Measurements from ENCODE around the gene SERINC4. TPM values are rescaled to one million over a fixed set of nuclear protein-coding genes. Genes with fewer than 3 reads are reported as not detected.

Gene SERINC4
- total and polyA plus RNA-seq, 9 of the 15 experiments (the other 6 are each of a cell fraction or from before 2014, with no cell fraction given): 0.14 to 0.86 (median 0.18) TPM; not detected in 2

DNA sequence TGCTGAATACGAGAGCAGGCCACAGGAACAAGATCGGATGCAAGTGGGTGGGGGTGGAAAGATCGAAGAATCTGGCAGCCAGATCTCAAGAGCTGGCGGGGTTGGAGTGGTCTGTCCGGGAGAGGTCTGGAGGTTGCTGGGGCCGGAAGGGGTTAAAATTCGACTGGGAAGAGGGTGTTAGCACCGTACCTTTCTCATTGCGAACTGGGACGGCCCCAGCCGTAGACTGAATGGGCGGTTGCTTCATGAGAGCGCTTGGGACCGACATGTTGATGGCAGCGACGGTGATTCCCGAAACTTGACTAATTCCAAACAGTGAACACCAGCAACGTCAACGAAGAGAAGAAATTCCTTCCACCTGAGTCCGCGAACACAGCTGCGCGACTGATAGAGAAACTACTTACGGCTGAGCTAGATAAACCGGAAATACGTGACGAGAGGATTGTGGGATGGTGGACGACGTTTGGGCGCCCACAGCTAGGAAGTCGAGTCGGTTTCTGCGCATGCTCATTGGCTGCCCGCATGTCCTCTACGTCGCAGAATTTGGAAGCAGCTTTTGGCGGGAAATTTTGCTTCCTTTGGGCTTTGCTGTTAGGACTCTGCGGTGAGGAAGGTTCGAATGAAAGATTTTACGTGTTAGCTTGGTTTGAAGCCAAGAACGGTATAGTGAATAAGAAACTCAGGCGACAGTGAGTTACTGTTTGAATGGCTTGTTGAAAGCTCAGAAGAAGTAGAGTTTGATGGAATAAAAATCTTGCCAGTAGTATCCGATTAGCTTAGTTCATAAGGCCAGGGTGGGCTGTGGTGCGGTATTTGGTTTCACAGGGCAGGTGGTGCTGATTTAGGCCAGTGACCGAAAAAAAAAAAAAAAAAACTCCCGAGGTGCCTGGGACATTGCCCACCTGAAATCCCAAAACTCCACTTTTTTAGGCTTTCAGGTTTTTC, 24.6 kb upstream of the SERINC4 start, which contains the start of gene MFAP1 (continued):
- TF ChIP-seq, protein P1, sequence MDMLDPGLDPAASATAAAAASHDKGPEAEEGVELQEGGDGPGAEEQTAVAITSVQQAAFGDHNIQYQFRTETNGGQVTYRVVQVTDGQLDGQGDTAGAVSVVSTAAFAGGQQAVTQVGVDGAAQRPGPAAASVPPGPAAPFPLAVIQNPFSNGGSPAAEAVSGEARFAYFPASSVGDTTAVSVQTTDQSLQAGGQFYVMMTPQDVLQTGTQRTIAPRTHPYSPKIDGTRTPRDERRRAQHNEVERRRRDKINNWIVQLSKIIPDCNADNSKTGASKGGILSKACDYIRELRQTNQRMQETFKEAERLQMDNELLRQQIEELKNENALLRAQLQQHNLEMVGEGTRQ (CRISPR knock-in tag; IDR thresholded peaks at IDR 0.05): no peak
- TF ChIP-seq, protein P2, sequence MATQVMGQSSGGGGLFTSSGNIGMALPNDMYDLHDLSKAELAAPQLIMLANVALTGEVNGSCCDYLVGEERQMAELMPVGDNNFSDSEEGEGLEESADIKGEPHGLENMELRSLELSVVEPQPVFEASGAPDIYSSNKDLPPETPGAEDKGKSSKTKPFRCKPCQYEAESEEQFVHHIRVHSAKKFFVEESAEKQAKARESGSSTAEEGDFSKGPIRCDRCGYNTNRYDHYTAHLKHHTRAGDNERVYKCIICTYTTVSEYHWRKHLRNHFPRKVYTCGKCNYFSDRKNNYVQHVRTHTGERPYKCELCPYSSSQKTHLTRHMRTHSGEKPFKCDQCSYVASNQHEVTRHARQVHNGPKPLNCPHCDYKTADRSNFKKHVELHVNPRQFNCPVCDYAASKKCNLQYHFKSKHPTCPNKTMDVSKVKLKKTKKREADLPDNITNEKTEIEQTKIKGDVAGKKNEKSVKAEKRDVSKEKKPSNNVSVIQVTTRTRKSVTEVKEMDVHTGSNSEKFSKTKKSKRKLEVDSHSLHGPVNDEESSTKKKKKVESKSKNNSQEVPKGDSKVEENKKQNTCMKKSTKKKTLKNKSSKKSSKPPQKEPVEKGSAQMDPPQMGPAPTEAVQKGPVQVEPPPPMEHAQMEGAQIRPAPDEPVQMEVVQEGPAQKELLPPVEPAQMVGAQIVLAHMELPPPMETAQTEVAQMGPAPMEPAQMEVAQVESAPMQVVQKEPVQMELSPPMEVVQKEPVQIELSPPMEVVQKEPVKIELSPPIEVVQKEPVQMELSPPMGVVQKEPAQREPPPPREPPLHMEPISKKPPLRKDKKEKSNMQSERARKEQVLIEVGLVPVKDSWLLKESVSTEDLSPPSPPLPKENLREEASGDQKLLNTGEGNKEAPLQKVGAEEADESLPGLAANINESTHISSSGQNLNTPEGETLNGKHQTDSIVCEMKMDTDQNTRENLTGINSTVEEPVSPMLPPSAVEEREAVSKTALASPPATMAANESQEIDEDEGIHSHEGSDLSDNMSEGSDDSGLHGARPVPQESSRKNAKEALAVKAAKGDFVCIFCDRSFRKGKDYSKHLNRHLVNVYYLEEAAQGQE (IDR thresholded peaks at IDR 0.05; ENCODE audit: borderline replicate concordance): no peak
- TF ChIP-seq, protein P2 (CRISPR knock-in tag; IDR thresholded peaks at IDR 0.05; ENCODE audit: low read depth): no peak
- TF ChIP-seq ELF1 (tag; IDR thresholded peaks at IDR 0.05) (peak; percentile 95), ZFPM2 (CRISPR knock-in tag; IDR thresholded peaks at IDR 0.05) (no peak), ZZZ3 (IDR thresholded peaks at IDR 0.05) (no peak; the same call in 1 of the 2 replicates), ZNF695 (CRISPR knock-in tag; IDR thresholded peaks at IDR 0.05) (no peak), MEF2A (IDR thresholded peaks at IDR 0.05; ENCODE audit: control insufficient read depth, low read depth, low read length) (0 out of 2 replicates have a peak, but pooled peaks have one; percentile 6), ZNF668 (CRISPR knock-in tag; IDR thresholded peaks at IDR 0.05) (no peak), SMARCA4 (IDR thresholded peaks at IDR 0.05) (peak; percentile 64; the same call in 1 of the 2 replicates), CHCHD3 (CRISPR knock-in tag; IDR thresholded peaks at IDR 0.05) (no peak), KLF1 (tag; IDR thresholded peaks at IDR 0.05) (no peak), MEF2D (tag; conservative IDR thresholded peaks at IDR 0.05; ENCODE audit: low read depth) (no peak)
- TF ChIP-seq, protein P3, sequence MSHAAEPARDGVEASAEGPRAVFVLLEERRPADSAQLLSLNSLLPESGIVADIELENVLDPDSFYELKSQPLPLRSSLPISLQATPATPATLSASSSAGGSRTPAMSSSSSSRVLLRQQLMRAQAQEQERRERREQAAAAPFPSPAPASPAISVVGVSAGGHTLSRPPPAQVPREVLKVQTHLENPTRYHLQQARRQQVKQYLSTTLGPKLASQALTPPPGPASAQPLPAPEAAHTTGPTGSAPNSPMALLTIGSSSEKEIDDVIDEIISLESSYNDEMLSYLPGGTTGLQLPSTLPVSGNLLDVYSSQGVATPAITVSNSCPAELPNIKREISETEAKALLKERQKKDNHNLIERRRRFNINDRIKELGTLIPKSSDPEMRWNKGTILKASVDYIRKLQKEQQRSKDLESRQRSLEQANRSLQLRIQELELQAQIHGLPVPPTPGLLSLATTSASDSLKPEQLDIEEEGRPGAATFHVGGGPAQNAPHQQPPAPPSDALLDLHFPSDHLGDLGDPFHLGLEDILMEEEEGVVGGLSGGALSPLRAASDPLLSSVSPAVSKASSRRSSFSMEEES (CRISPR knock-in tag; IDR thresholded peaks at IDR 0.05): no peak
- TF ChIP-seq, protein P4, sequence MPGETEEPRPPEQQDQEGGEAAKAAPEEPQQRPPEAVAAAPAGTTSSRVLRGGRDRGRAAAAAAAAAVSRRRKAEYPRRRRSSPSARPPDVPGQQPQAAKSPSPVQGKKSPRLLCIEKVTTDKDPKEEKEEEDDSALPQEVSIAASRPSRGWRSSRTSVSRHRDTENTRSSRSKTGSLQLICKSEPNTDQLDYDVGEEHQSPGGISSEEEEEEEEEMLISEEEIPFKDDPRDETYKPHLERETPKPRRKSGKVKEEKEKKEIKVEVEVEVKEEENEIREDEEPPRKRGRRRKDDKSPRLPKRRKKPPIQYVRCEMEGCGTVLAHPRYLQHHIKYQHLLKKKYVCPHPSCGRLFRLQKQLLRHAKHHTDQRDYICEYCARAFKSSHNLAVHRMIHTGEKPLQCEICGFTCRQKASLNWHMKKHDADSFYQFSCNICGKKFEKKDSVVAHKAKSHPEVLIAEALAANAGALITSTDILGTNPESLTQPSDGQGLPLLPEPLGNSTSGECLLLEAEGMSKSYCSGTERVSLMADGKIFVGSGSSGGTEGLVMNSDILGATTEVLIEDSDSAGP (CRISPR knock-in tag; IDR thresholded peaks at IDR 0.05): no peak
